GM18951 (cell line): ENCODE data around the gene OR2J3.
"Not testable (repeated sequence)": the region's sequence is repeated elsewhere in the genome, so short reads cannot be mapped to it uniquely, and the experiment has no call there.

Experiments used
- POLR2A ChIP-seq: IDR thresholded peaks from 4 replicates; pipeline ENCODE4 v1.6.1; 2011; ENCODE audit warnings: mild to moderate bottlenecking; ENCODE audit not compliant: insufficient read length, insufficient read depth; ENCODE audit errors: extremely low read depth
- in situ Hi-C: fragments of 300-500 bp; cut with MboI; formaldehyde crosslinking; loops from one replicate; pipeline ENCODE4 v1.12.0; 2022; ENCODE audit warnings: low sequenced_read_pairs, mixed read lengths, inconsistent platforms; ENCODE audit not compliant: unreplicated experiment

Gene OR2J3

GRCh38 chr6:29107758-29108157 is at the start of gene OR2J3:
Gene OR2J3 (plus strand): TSS chr6:29108058. CDS start chr6:29111891, 3,833 bp downstream.
- no peak for TF ChIP-seq POLR2A
- in situ Hi-C loops: no loop called here

- TF ChIP-seq POLR2A: no peak
- in situ Hi-C loops: no loop called here
Observed at GRCh38 chr6:29071831-29072723, 35.8 kb upstream of the OR2J3 start.

GRCh38 chr6:29079203-29079602 is 28.7 kb upstream of the OR2J3 start:
- no peak for TF ChIP-seq POLR2A
- in situ Hi-C loops: no loop called here

- TF ChIP-seq POLR2A: no peak
- in situ Hi-C loops: no loop called here
Observed at GRCh38 chr6:29081312-29081711, 26.5 kb upstream of the OR2J3 start.

GRCh38 chr6:29082457-29082856 is 25.4 kb upstream of the OR2J3 start:
- TF ChIP-seq POLR2A: no peak

GRCh38 chr6:29087213-29087612 is 20.6 kb upstream of the OR2J3 start, which contains the start of gene OR2B3:
Gene OR2B3 (minus strand): TSS chr6:29087313. CDS start chr6:29087248, 65 bp downstream.
- no peak for TF ChIP-seq POLR2A
- in situ Hi-C loops: no loop called here

More at GRCh38 chr6:29082457-29082856, 25.4 kb upstream of the OR2J3 start:
- in situ Hi-C loops: no loop called here

GRCh38 chr6:29092957-29093356 is 14.9 kb upstream of the OR2J3 start:
- in situ Hi-C loops: no loop called here
- no peak for TF ChIP-seq POLR2A

GRCh38 chr6:29097803-29098202 is 10.1 kb upstream of the OR2J3 start:
- in situ Hi-C loops: no loop called here
- no peak for TF ChIP-seq POLR2A

- in situ Hi-C loops: no loop called here
- no peak for TF ChIP-seq POLR2A
Observed at GRCh38 chr6:29099190-29099589, 8.7 kb upstream of the OR2J3 start, which contains the start of gene OR2J1. Gene OR2J1 (plus strand): TSS chr6:29099490. CDS start chr6:29100943, 1,453 bp downstream.

GRCh38 chr6:29112135-29112534 is 4.3 kb downstream of the OR2J3 start:
- in situ Hi-C loops: no loop called here

GRCh38 chr6:29114964-29115363 is 7.1 kb downstream of the OR2J3 start:
- in situ Hi-C loops: not testable (repeated sequence)

More at GRCh38 chr6:29112135-29112534, 4.3 kb downstream of the OR2J3 start:
- TF ChIP-seq POLR2A: no peak

- in situ Hi-C loops: no loop called here
- no peak for TF ChIP-seq POLR2A
Observed at GRCh38 chr6:29129326-29130012, 21.6 kb downstream of the OR2J3 start.

GRCh38 chr6:29130644-29131043 is 22.8 kb downstream of the OR2J3 start:
- TF ChIP-seq POLR2A: no peak
- in situ Hi-C loops: no loop called here
